ENCODE data around the gene SEMA3G.

DNA sequence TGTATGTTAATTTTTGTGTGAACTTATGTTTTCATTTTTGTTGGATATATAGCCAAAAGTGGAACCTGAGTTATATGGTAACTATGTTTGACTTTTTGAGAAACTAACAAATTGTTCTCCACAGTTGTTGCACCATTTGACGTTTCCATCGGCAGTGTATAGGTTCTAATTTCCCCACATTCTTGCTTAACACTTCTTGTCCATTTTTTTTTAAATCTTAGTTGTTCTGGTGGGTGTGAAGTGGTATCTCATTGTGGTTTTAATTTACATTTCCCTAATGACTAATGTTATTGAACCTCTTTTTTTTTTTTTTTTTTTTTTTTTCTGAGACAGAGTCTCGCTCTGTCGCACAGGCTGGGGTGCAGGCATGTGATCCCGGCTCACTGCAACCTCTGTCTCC is 18.5 kb upstream of the SEMA3G start:
- TF ChIP-seq POLR2A (IDR thresholded peaks at IDR 0.05) (no peak), POLR2AphosphoS5 (IDR thresholded peaks at IDR 0.05) (no peak)
- TF ChIP-seq, protein P1, sequence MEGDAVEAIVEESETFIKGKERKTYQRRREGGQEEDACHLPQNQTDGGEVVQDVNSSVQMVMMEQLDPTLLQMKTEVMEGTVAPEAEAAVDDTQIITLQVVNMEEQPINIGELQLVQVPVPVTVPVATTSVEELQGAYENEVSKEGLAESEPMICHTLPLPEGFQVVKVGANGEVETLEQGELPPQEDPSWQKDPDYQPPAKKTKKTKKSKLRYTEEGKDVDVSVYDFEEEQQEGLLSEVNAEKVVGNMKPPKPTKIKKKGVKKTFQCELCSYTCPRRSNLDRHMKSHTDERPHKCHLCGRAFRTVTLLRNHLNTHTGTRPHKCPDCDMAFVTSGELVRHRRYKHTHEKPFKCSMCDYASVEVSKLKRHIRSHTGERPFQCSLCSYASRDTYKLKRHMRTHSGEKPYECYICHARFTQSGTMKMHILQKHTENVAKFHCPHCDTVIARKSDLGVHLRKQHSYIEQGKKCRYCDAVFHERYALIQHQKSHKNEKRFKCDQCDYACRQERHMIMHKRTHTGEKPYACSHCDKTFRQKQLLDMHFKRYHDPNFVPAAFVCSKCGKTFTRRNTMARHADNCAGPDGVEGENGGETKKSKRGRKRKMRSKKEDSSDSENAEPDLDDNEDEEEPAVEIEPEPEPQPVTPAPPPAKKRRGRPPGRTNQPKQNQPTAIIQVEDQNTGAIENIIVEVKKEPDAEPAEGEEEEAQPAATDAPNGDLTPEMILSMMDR (IDR thresholded peaks at IDR 0.05): no peak

Data from gastroesophageal sphincter (tissue), 3 donors.